ENCODE results near the gene C19orf25. TPM values are rescaled to one million over a fixed set of nuclear protein-coding genes. Genes with fewer than 3 reads are reported as not detected.

Gene C19orf25
- total and polyA plus RNA-seq, 2 of the 13 experiments (the other 11 are each of a cell fraction or from before 2014, with no cell fraction given): 14.2 to 32.4 TPM

GRCh38 chr19:1513499-1514294 lies 34.7 kb upstream of the C19orf25 start (continued):
- TF ChIP-seq ZNF770 (CRISPR knock-in tag; IDR thresholded peaks at IDR 0.05) (no peak), ZBTB4 (CRISPR knock-in tag; IDR thresholded peaks at IDR 0.05; ENCODE audit: borderline replicate concordance) (no peak), KDM5B (CRISPR knock-in tag; IDR thresholded peaks at IDR 0.05; ENCODE audit: borderline replicate concordance) (no peak), NFE2 (CRISPR knock-in tag; IDR thresholded peaks at IDR 0.05) (no peak), ASH2L (IDR thresholded peaks at IDR 0.05; ENCODE audit: insufficient read length, low read depth, low read length) (no peak), ZNF292 (CRISPR knock-in tag; IDR thresholded peaks at IDR 0.05; ENCODE audit: borderline replicate concordance, low read depth) (no peak), ATF7-NPFF (CRISPR knock-in tag; IDR thresholded peaks at IDR 0.05; ENCODE audit: low read depth) (no peak), GATA4 (IDR thresholded peaks at IDR 0.05; ENCODE audit: borderline replicate concordance, low read depth) (no peak), ZSCAN22 (CRISPR knock-in tag; IDR thresholded peaks at IDR 0.05) (no peak), ZNF709 (CRISPR knock-in tag; IDR thresholded peaks at IDR 0.05) (no peak), CENPBD1 (CRISPR knock-in tag; IDR thresholded peaks at IDR 0.05; ENCODE audit: borderline replicate concordance, low read depth) (no peak), NR0B2 (CRISPR knock-in tag; IDR thresholded peaks at IDR 0.05) (no peak), ISX (CRISPR knock-in tag; conservative IDR thresholded peaks at IDR 0.05) (no peak), KMT2A (CRISPR knock-in tag; IDR thresholded peaks at IDR 0.05) (no peak), ZHX2 (IDR thresholded peaks at IDR 0.05; ENCODE audit: low read depth) (no peak), ZHX2 (CRISPR knock-in tag; IDR thresholded peaks at IDR 0.05; ENCODE audit: borderline replicate concordance) (no peak)
